Coronary artery (tissue), 2 donors: ENCODE measurements around the gene CAB39L.

Source experiments
- DNase-seq: peaks from one replicate; pipeline ENCODE4 v3.0.0-alpha.2; 2017; ENCODE audit warnings: low spot score
- H3K27ac ChIP-seq, 2 donors: fragments of 200-600 bp; sonication (generic); one replicate each; pipeline ENCODE4 v1.5.1; 2016 to 2019
- H3K4me3 ChIP-seq: fragments of 200-600 bp; sonication (generic); 2 replicates; pipeline ENCODE4 v1.5.1; 2016; ENCODE audit warnings: mild to moderate bottlenecking, moderate library complexity
- TF ChIP-seq, protein P1 (sequence below): fragments of 200-600 bp; sonication (generic); IDR thresholded peaks from one replicate; pipeline ENCODE4 v1.5.1; 2019; ENCODE audit warnings: antibody characterized with exemption

Gene CAB39L

DNA sequence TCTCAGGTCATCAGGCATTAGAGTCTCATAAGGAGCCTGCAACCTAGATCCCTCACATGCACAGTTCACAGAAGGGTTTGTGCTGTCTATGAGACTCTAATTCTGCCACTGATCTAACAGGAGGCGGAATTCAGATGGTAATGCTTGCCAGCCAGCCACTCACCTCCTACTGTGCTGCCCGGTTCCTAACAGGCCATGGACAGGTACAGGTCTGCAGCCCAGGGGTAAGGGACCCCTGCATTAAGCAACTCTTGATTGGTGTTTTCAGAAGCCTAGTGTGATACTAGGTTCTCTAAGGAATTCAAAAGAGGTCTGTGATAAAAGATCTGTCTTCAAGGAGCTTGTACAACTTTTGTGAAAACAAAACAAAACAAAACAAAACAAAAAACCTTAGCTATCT is 31.1 kb downstream of the CAB39L start:
- TF ChIP-seq, protein P1, sequence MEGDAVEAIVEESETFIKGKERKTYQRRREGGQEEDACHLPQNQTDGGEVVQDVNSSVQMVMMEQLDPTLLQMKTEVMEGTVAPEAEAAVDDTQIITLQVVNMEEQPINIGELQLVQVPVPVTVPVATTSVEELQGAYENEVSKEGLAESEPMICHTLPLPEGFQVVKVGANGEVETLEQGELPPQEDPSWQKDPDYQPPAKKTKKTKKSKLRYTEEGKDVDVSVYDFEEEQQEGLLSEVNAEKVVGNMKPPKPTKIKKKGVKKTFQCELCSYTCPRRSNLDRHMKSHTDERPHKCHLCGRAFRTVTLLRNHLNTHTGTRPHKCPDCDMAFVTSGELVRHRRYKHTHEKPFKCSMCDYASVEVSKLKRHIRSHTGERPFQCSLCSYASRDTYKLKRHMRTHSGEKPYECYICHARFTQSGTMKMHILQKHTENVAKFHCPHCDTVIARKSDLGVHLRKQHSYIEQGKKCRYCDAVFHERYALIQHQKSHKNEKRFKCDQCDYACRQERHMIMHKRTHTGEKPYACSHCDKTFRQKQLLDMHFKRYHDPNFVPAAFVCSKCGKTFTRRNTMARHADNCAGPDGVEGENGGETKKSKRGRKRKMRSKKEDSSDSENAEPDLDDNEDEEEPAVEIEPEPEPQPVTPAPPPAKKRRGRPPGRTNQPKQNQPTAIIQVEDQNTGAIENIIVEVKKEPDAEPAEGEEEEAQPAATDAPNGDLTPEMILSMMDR = no peak
- no peak for DNase-seq
- Histone ChIP-seq H3K27ac (no peak overlapping the region), H3K4me3 (no peak overlapping the region)

DNA sequence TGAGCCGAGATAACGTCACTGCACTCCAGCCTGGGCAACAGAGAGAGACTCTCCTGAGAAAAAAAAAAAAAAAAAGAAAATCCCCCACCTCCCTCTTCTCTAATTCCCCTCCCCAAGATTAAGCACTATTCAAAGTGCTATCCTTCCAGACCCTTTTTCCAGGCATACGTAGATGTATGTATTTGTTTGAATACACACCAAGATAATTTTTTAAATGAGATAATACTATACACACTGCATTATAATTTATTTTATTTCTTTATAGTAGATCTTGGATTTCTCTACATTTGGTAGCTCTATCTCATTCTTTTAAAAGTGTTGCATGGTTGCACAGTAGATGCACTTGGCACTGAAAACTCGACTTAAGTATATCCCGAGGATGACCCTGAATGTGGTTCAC is 32.5 kb downstream of the CAB39L start:
- TF ChIP-seq, protein P1 = no peak
- Histone ChIP-seq H3K4me3 (no peak overlapping the region), H3K27ac (no peak overlapping the region)
- DNase-seq = no peak

DNA sequence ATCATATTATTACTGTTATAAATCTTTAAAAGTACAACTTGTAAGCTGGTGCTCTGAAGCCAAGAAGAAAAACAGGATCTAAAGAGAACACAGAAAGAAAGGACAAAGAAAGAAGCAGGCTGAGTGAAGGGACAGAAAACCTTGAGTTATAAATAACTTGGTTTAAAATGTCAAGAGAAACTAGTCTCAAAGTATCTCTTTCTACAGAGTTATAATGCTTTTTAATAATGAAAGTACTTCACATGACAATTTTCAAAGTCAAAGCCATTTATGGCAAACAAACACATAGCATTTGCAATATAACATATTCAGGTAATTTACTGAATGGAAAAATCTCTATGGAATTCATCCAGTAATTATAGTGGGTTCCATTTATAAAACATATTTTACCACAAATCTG is 33.4 kb downstream of the CAB39L start:
- TF ChIP-seq, protein P1 = no peak
- H3K4me3 ChIP-seq = no peak overlapping the region
- no peak for DNase-seq
- no peak overlapping the region for H3K27ac ChIP-seq

DNA sequence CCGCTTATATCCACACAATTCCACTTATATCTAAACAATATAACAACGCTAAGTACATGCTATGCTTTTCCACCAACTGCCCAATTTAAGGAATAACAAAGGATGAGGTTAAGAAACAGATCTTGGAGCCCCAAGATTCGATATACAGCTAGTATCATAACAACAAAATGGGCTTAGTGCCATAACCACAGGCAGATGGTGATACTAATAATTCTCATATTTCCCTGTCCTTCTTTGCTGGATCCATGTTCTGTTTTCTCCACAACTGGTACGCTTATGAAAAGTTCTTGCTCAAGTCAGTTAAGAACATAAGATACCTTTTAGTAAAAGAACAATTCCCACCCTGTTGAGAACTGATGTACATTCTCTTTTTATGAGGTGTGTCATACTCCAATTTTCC is 33.9 kb downstream of the CAB39L start:
- no peak for DNase-seq
- Histone ChIP-seq H3K4me3 (no peak overlapping the region), H3K27ac (no peak overlapping the region)
- TF ChIP-seq, protein P1 = no peak

DNA sequence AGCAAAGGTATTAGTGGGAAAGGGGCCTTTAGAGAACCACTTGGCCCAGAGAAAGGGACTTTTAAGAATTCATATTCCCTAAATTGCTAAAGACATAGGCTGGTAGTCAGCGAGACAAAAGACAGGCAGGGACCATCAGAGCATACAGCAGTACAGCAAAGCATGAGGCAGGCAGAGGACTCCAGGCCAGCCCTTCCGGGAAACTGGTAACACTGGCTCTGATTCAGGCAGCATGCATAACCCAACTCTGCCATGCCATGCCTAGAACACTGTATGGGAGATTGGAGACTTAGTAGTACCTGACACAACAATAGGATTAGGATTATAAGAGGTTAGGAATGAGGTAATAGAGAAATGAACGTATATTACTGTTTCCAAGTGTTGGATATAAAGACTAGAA is 34.9 kb downstream of the CAB39L start:
- Histone ChIP-seq H3K4me3 (no peak overlapping the region), H3K27ac (no peak overlapping the region)
- TF ChIP-seq, protein P1 = no peak
- no peak for DNase-seq

DNA sequence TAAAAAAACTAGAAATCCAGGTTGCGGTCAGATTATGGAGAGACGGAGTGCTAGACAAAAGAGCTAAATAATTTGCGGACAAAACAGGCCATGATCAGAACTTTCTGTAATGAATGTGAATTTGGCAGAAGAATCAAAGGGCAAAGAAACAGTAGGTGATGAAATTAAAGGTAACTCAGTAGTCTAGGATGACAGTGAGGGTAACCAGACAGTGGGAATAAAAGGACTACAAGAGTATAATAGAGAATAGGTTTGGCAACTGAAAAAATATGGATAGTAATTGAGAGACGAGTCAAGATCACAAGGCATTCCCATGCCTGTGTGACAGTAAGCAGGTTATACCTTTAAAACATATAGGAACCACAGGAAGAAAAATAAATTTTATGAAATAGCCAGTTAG is 35.9 kb downstream of the CAB39L start:
- TF ChIP-seq, protein P1 = no peak
- H3K27ac ChIP-seq = no peak overlapping the region

DNA sequence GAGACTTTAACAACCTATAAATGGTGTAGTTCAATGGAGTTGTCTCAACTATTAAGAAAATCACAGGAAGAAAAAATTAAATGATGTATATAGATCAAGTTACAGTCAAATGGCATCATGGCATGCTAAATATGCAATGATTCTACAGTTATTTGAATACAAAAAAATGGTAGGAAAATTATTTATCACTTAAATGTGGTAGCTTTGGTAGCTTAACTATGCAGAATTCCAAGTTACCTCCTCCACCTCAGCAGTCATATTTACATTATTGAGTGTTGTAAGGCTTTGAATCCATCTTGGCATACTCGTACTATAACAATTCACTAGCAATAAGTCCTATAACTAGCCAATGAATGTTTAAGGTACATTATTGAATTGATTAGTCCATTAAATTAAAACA is 36.8 kb downstream of the CAB39L start:
- TF ChIP-seq, protein P1 = no peak
- no peak overlapping the region for H3K27ac ChIP-seq
- no peak overlapping the region for H3K4me3 ChIP-seq
- no peak for DNase-seq

More for the DNA sequence above, 35.9 kb downstream of the CAB39L start:
- no peak for DNase-seq
- H3K4me3 ChIP-seq = no peak overlapping the region
